GM19438 (cell line): ENCODE results near the gene COL4A2.

Experiments used
- ATAC-seq: cut with Tn5 transposase; IDR thresholded peaks from one replicate; pipeline ENCODE4 v1.9.1; 2021; ENCODE audit warnings: low read depth; ENCODE audit not compliant: unreplicated experiment

The COL4A2 gene

GRCh38 chr13:110306960-110307766, at the start of gene COL4A2, which contains the start of gene COL4A1:
TSS of gene COL4A2 (plus strand) at chr13:110307284. CDS start at chr13:110307904, 620 bp downstream.
TSS of gene COL4A1 (minus strand) at chr13:110307157. CDS start at chr13:110307027, 130 bp downstream.
- no peak for ATAC-seq

- ATAC-seq: no peak
Observed at GRCh38 chr13:110257408-110257807, 49.7 kb upstream of the COL4A2 start.

- ATAC-seq: no peak
Observed at GRCh38 chr13:110258876-110259631, 48.0 kb upstream of the COL4A2 start.

- no peak for ATAC-seq
Observed at GRCh38 chr13:110259651-110260050, 47.4 kb upstream of the COL4A2 start.

GRCh38 chr13:110261166-110262081, 45.7 kb upstream of the COL4A2 start:
- no peak for ATAC-seq

GRCh38 chr13:110262082-110262436, 45.0 kb upstream of the COL4A2 start:
- ATAC-seq: no peak

- ATAC-seq: no peak
Observed at GRCh38 chr13:110262508-110263291, 44.4 kb upstream of the COL4A2 start.

GRCh38 chr13:110263404-110263803, 43.7 kb upstream of the COL4A2 start:
- ATAC-seq: no peak

- ATAC-seq: no peak
Observed at GRCh38 chr13:110263888-110264287, 43.2 kb upstream of the COL4A2 start.

- ATAC-seq: no peak
Observed at GRCh38 chr13:110264685-110265275, 42.3 kb upstream of the COL4A2 start.

- ATAC-seq: no peak
Observed at GRCh38 chr13:110265341-110265681, 41.8 kb upstream of the COL4A2 start.

GRCh38 chr13:110265682-110266430, 41.2 kb upstream of the COL4A2 start:
- no peak for ATAC-seq

GRCh38 chr13:110266431-110266809, 40.7 kb upstream of the COL4A2 start:
- no peak for ATAC-seq

- no peak for ATAC-seq
Observed at GRCh38 chr13:110266983-110267382, 40.1 kb upstream of the COL4A2 start.

GRCh38 chr13:110268061-110268460, 39.0 kb upstream of the COL4A2 start:
- no peak for ATAC-seq

- no peak for ATAC-seq
Observed at GRCh38 chr13:110268576-110269185, 38.4 kb upstream of the COL4A2 start.

- ATAC-seq: no peak
Observed at GRCh38 chr13:110269509-110270185, 37.4 kb upstream of the COL4A2 start.

GRCh38 chr13:110270507-110270906, 36.6 kb upstream of the COL4A2 start:
- no peak for ATAC-seq
